ENCODE data around the gene ABCC4. TPM values are rescaled to one million over a fixed set of nuclear protein-coding genes. Genes with fewer than 3 reads are reported as not detected.

Gene ABCC4
- polyA plus RNA-seq, 1 donor from 2014 or later: 2.4 TPM

DNA sequence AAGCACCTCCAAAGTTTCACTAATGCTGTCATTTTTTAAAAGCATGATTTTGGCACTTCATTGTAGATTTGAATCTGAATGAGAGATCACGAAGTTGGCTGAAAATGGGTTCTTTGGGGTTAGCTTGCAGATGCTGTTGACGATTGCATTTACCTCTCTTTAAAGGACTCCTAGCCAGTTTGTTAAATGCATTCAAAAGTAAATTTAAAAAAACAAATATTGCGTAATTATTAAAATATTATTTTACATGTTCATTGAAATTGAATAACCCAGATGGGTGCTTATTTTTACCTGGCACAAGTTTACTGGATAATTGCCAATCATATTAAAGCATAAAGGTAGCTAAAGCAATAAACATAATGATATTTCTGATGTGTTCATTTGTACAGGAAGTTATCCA lies 172.2 kb downstream of the ABCC4 start:
- Histone ChIP-seq H3K27ac (ENCODE audit: low read length) (no peak overlapping the region), H3K79me2 (replicated peaks; ENCODE audit: insufficient read depth, low read length) (no peaks in the 10 kb centered on the region), H3F3A (ENCODE audit: insufficient read depth, low read length, poor library complexity, severe bottlenecking) (no peaks in the 10 kb centered on the region), H3K9me2 (ENCODE audit: insufficient read depth, low read length) (no peaks in the 10 kb centered on the region), H3K4me2 (ENCODE audit: low read length) (no peak overlapping the region), H3K27me3 (ENCODE audit: insufficient read depth, low read depth, low read length) (no peaks in the 10 kb centered on the region), H4K20me1 (ENCODE audit: insufficient read depth) (no peaks in the 10 kb centered on the region), H2AFZ (ENCODE audit: low read depth, low read length) (no peak overlapping the region), H3K36me3 (ENCODE audit: insufficient read depth, low read length) (no peaks in the 10 kb centered on the region), H3K4me3 (ENCODE audit: low read length) (no peak overlapping the region), H3K9ac (ENCODE audit: low read length) (no peak overlapping the region), H3K9me3 (ENCODE audit: low read length) (no peaks in the 10 kb centered on the region)
- TF ChIP-seq, protein P1, sequence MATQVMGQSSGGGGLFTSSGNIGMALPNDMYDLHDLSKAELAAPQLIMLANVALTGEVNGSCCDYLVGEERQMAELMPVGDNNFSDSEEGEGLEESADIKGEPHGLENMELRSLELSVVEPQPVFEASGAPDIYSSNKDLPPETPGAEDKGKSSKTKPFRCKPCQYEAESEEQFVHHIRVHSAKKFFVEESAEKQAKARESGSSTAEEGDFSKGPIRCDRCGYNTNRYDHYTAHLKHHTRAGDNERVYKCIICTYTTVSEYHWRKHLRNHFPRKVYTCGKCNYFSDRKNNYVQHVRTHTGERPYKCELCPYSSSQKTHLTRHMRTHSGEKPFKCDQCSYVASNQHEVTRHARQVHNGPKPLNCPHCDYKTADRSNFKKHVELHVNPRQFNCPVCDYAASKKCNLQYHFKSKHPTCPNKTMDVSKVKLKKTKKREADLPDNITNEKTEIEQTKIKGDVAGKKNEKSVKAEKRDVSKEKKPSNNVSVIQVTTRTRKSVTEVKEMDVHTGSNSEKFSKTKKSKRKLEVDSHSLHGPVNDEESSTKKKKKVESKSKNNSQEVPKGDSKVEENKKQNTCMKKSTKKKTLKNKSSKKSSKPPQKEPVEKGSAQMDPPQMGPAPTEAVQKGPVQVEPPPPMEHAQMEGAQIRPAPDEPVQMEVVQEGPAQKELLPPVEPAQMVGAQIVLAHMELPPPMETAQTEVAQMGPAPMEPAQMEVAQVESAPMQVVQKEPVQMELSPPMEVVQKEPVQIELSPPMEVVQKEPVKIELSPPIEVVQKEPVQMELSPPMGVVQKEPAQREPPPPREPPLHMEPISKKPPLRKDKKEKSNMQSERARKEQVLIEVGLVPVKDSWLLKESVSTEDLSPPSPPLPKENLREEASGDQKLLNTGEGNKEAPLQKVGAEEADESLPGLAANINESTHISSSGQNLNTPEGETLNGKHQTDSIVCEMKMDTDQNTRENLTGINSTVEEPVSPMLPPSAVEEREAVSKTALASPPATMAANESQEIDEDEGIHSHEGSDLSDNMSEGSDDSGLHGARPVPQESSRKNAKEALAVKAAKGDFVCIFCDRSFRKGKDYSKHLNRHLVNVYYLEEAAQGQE (IDR thresholded peaks at IDR 0.05; ENCODE audit: borderline replicate concordance): no peak
- TF ChIP-seq POLR2AphosphoS5 (IDR thresholded peaks at IDR 0.05): no peak
- TF ChIP-seq RAD21 (conservative IDR thresholded peaks at IDR 0.05): no peak
- TF ChIP-seq, protein P2, sequence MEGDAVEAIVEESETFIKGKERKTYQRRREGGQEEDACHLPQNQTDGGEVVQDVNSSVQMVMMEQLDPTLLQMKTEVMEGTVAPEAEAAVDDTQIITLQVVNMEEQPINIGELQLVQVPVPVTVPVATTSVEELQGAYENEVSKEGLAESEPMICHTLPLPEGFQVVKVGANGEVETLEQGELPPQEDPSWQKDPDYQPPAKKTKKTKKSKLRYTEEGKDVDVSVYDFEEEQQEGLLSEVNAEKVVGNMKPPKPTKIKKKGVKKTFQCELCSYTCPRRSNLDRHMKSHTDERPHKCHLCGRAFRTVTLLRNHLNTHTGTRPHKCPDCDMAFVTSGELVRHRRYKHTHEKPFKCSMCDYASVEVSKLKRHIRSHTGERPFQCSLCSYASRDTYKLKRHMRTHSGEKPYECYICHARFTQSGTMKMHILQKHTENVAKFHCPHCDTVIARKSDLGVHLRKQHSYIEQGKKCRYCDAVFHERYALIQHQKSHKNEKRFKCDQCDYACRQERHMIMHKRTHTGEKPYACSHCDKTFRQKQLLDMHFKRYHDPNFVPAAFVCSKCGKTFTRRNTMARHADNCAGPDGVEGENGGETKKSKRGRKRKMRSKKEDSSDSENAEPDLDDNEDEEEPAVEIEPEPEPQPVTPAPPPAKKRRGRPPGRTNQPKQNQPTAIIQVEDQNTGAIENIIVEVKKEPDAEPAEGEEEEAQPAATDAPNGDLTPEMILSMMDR (IDR thresholded peaks at IDR 0.05; ENCODE audit: poor library complexity, severe bottlenecking): no peak
- TF ChIP-seq MXI1 (conservative IDR thresholded peaks at IDR 0.05; ENCODE audit: poor library complexity, severe bottlenecking): no peak
- TF ChIP-seq TAF1 (IDR thresholded peaks at IDR 0.05; ENCODE audit: low read depth): no peak
- no peak for TF ChIP-seq EP300 (conservative IDR thresholded peaks at IDR 0.05; ENCODE audit: poor library complexity, severe bottlenecking)
- no peak for TF ChIP-seq EZH2 (IDR thresholded peaks at IDR 0.05; ENCODE audit: borderline replicate concordance, insufficient read depth, low read length, poor library complexity, severe bottlenecking)
- TF ChIP-seq SMC3 (conservative IDR thresholded peaks at IDR 0.05; ENCODE audit: poor library complexity): no peak

DNA sequence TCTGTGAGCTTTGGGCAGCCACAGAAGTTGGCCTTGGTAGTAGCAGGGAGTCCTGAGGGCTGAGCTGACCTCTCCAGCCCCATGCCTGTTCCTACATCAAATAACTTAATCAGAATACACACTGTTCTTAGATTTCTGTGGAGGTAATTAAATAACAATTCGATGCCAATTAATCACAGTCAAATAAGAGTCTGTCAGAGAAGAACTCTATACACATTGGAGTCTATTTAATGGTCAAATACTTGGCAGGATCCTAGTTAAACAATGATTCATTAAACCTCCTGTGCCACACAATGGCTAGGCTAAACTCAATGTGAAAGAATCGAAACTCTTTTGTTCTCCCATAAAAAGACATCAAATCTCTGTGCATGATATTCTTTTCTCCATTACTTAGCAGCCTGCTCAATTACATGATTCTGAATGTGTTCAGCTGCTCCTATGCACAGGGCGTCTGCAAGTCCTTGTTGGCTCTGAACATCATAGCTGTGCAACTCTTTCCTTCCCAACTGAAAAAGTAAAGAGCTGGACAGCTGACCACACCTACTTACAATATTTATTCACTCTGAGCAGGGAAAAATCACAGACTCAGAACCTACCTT lies 173.1 kb downstream of the ABCC4 start:
- Histone ChIP-seq H3K4me3 (ENCODE audit: low read length) (no peak overlapping the region), H3K9me3 (ENCODE audit: low read length) (no peaks in the 10 kb centered on the region), H3K36me3 (ENCODE audit: insufficient read depth, low read length) (no peaks in the 10 kb centered on the region), H3K9me2 (ENCODE audit: insufficient read depth, low read length) (no peaks in the 10 kb centered on the region), H3K4me2 (ENCODE audit: low read length) (no peak overlapping the region), H3K79me2 (replicated peaks; ENCODE audit: insufficient read depth, low read length) (no peaks in the 10 kb centered on the region), H2AFZ (ENCODE audit: low read depth, low read length) (no peak overlapping the region), H4K20me1 (ENCODE audit: insufficient read depth) (no peaks in the 10 kb centered on the region), H3K9ac (ENCODE audit: low read length) (no peak overlapping the region), H3K27ac (ENCODE audit: low read length) (no peak overlapping the region), H3F3A (ENCODE audit: insufficient read depth, low read length, poor library complexity, severe bottlenecking) (no peaks in the 10 kb centered on the region), H3K27me3 (ENCODE audit: insufficient read depth, low read depth, low read length) (no peaks in the 10 kb centered on the region)
- TF ChIP-seq EZH2 (IDR thresholded peaks at IDR 0.05; ENCODE audit: borderline replicate concordance, insufficient read depth, low read length, poor library complexity, severe bottlenecking): no peak
- TF ChIP-seq POLR2AphosphoS5 (IDR thresholded peaks at IDR 0.05): no peak
- no peak for TF ChIP-seq MXI1 (conservative IDR thresholded peaks at IDR 0.05; ENCODE audit: poor library complexity, severe bottlenecking)
- TF ChIP-seq TAF1 (IDR thresholded peaks at IDR 0.05; ENCODE audit: low read depth): no peak
- TF ChIP-seq EP300 (conservative IDR thresholded peaks at IDR 0.05; ENCODE audit: poor library complexity, severe bottlenecking): no peak
- TF ChIP-seq, protein P2 (IDR thresholded peaks at IDR 0.05; ENCODE audit: poor library complexity, severe bottlenecking): no peak
- TF ChIP-seq, protein P1 (IDR thresholded peaks at IDR 0.05; ENCODE audit: borderline replicate concordance): no peak
- no peak for TF ChIP-seq RAD21 (conservative IDR thresholded peaks at IDR 0.05)

All from neural cell (in vitro differentiated cells).